SK-N-SH (cell line): ENCODE results near the gene WASF3. TPM values are rescaled to one million over a fixed set of nuclear protein-coding genes. Genes with fewer than 3 reads are reported as not detected.

ENCODE experiments used
- CHD2 ChIP-seq: fragments of 150-350 bp; IDR thresholded peaks from 2 replicates; pipeline ENCODE4 v1.6.1; 2018; ENCODE audit warnings: low read length; ENCODE audit not compliant: partially characterized antibody
- EP300 ChIP-seq, 2 experiments: IDR thresholded peaks; 2 replicates each; pipeline versions ENCODE4 v1.4.0 to v1.6.1; 2012; ENCODE audit warnings: borderline replicate concordance in 1 of 2, low read depth in 1 of 2, low read length in 1 of 2
- EZH2phosphoT487 ChIP-seq: fragments of 200-600 bp; sonication (generic); IDR thresholded peaks from 2 replicates; pipeline ENCODE4 v1.6.1; 2017; ENCODE audit warnings: low read depth, mixed run types, mild to moderate bottlenecking, antibody characterized with exemption, moderate library complexity, borderline replicate concordance
- FOSL2 ChIP-seq: IDR thresholded peaks from 2 replicates; pipeline ENCODE4 v1.4.0; 2012; ENCODE audit warnings: low read depth, mild to moderate bottlenecking, moderate library complexity, borderline replicate concordance
- FOXJ3 ChIP-seq: sonication (generic); formaldehyde crosslinking; IDR thresholded peaks from 2 replicates; pipeline ENCODE4 v1.5.1; 2020; ENCODE audit warnings: mild to moderate bottlenecking, missing genetic modification reagents
- FOXM1 ChIP-seq: IDR thresholded peaks from 2 replicates; pipeline ENCODE4 v1.4.0; 2012; ENCODE audit warnings: low read depth, mild to moderate bottlenecking
- MEF2A ChIP-seq: IDR thresholded peaks from 2 replicates; pipeline ENCODE4 v1.4.0; 2012; ENCODE audit warnings: low read depth, borderline replicate concordance
- MXI1 ChIP-seq: IDR thresholded peaks from 2 replicates; pipeline ENCODE4 v1.6.1; 2012; ENCODE audit warnings: mild to moderate bottlenecking, low read depth, low read length, improper control_type of control experiment
- NFIC ChIP-seq: IDR thresholded peaks from 2 replicates; pipeline ENCODE4 v1.4.0; 2012; ENCODE audit warnings: borderline replicate concordance
- RAD21 ChIP-seq: IDR thresholded peaks from 2 replicates; pipeline ENCODE4 v1.6.1; 2012; ENCODE audit warnings: mild to moderate bottlenecking, low read length
- RCOR1 ChIP-seq: fragments of 150-350 bp; IDR thresholded peaks from 2 replicates; pipeline ENCODE4 v1.6.1; 2017; ENCODE audit warnings: antibody characterized with exemption, low read length
- RFX5 ChIP-seq: IDR thresholded peaks from 2 replicates; pipeline ENCODE4 v1.6.1; 2012; ENCODE audit warnings: mild to moderate bottlenecking, improper control_type of control experiment, low read length
- RXRA ChIP-seq: IDR thresholded peaks from 2 replicates; pipeline ENCODE4 v1.4.0; 2012; ENCODE audit warnings: low read depth, mild to moderate bottlenecking, borderline replicate concordance
- SMC3 ChIP-seq: IDR thresholded peaks from 2 replicates; pipeline ENCODE4 v1.6.1; 2012; ENCODE audit warnings: low read depth, low read length, improper control_type of control experiment
- TAF1 ChIP-seq: IDR thresholded peaks from 2 replicates; pipeline ENCODE4 v1.6.1; 2012; ENCODE audit warnings: low read depth, mild to moderate bottlenecking, low read length, moderate library complexity, borderline replicate concordance
- TCF12 ChIP-seq: IDR thresholded peaks from 2 replicates; pipeline ENCODE4 v1.4.0; 2012
- TEAD4 ChIP-seq: IDR thresholded peaks from 2 replicates; pipeline ENCODE4 v1.4.0; 2012; ENCODE audit warnings: mild to moderate bottlenecking, borderline replicate concordance; ENCODE audit not compliant: insufficient read depth
- polyA plus RNA-seq, 3 experiments: library from polyadenylated mRNA; depleted of rRNA; stranded (reverse); fragments of >200 nt; gene quantifications; 2 replicates each; pipeline ENCODE4 v1.2.3, GENCODE V29; 2012
- TF ChIP-seq, protein P1 (sequence below): fragments of 200-600 bp; sonication (generic); IDR thresholded peaks from 2 replicates; pipeline ENCODE4 v1.6.1; 2017; ENCODE audit warnings: antibody characterized with exemption, mild to moderate bottlenecking, moderate library complexity
- TF ChIP-seq, protein P2 (sequence below): IDR thresholded peaks from 2 replicates; pipeline ENCODE4 v1.4.0; 2012; ENCODE audit warnings: low read depth, borderline replicate concordance
- TF ChIP-seq, protein P3 (sequence below): fragments of 150-350 bp; IDR thresholded peaks from 2 replicates; pipeline ENCODE4 v1.6.1; 2016; ENCODE audit warnings: mild to moderate bottlenecking, low read depth, low read length
- TF ChIP-seq, protein P4 (sequence below): fragments of 150-350 bp; IDR thresholded peaks from 2 replicates; pipeline ENCODE4 v1.6.1; 2017; ENCODE audit warnings: antibody characterized with exemption, low read length, low read depth, borderline replicate concordance
- TF ChIP-seq, protein P5 (sequence below): IDR thresholded peaks from 2 replicates; pipeline ENCODE4 v1.4.0; 2012; ENCODE audit warnings: low read depth, borderline replicate concordance

Gene WASF3
- polyA plus RNA-seq, 1 of the 3 experiments (the other 2 are of a cell fraction) = 10.4 TPM

DNA sequence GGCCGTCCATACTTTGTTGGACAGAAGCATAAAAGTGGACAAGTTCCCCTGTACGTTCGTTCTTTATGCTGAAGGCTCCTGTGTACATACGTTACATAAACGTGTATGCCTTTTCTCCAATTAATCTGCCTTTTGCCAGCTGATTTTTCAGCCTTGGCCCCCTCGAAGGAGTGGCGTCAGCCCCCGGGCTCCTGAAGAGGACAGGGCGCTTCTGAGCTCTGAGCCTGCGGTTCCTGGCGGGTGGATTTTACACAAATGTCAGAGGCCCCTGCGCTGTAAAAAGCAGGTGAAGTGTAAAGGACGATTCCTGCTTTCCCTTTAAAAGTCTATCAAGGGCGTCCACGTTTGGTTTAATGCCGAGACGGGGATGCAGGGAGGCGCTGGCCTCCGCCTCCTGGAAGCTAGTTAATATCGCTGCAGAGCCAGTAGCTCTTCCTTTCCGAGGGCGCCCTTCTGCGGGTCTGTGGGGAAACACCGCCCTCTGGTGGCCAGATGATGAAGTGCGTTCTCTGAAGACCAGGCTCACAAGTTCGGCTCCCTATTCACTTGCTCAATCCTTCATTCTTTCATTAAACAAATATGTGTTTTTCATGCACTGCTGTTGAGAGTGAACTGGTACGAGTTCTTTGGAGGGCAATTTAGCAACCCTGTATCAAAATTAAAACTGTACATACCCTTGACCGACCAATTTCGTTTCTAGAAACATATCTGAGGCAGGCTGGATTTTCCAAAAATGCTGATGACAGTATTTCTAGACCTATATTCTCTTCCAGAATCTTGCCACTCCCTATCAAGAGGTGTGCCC lies 141.1 kb downstream of the WASF3 start (continued):
- TF ChIP-seq EZH2phosphoT487 = no peak
- TF ChIP-seq RFX5 = no peak
- TF ChIP-seq, protein P1, sequence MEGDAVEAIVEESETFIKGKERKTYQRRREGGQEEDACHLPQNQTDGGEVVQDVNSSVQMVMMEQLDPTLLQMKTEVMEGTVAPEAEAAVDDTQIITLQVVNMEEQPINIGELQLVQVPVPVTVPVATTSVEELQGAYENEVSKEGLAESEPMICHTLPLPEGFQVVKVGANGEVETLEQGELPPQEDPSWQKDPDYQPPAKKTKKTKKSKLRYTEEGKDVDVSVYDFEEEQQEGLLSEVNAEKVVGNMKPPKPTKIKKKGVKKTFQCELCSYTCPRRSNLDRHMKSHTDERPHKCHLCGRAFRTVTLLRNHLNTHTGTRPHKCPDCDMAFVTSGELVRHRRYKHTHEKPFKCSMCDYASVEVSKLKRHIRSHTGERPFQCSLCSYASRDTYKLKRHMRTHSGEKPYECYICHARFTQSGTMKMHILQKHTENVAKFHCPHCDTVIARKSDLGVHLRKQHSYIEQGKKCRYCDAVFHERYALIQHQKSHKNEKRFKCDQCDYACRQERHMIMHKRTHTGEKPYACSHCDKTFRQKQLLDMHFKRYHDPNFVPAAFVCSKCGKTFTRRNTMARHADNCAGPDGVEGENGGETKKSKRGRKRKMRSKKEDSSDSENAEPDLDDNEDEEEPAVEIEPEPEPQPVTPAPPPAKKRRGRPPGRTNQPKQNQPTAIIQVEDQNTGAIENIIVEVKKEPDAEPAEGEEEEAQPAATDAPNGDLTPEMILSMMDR = peak; percentile 96
- TF ChIP-seq, protein P2, sequence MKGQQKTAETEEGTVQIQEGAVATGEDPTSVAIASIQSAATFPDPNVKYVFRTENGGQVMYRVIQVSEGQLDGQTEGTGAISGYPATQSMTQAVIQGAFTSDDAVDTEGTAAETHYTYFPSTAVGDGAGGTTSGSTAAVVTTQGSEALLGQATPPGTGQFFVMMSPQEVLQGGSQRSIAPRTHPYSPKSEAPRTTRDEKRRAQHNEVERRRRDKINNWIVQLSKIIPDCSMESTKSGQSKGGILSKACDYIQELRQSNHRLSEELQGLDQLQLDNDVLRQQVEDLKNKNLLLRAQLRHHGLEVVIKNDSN = no peak
- TF ChIP-seq EP300 (IDR thresholded peaks at IDR 0.05; ENCODE audit: borderline replicate concordance in 1 of 2, low read depth in 1 of 2, low read length in 1 of 2) = no peak
- peak; percentile 16 for TF ChIP-seq CHD2
- TF ChIP-seq MEF2A = no peak
- no peak for TF ChIP-seq FOXM1
- TF ChIP-seq RCOR1 = no peak
- TF ChIP-seq NFIC = no peak
- no peak for TF ChIP-seq TAF1
- no peak for TF ChIP-seq TEAD4
- TF ChIP-seq FOSL2 = no peak
- TF ChIP-seq, protein P3, sequence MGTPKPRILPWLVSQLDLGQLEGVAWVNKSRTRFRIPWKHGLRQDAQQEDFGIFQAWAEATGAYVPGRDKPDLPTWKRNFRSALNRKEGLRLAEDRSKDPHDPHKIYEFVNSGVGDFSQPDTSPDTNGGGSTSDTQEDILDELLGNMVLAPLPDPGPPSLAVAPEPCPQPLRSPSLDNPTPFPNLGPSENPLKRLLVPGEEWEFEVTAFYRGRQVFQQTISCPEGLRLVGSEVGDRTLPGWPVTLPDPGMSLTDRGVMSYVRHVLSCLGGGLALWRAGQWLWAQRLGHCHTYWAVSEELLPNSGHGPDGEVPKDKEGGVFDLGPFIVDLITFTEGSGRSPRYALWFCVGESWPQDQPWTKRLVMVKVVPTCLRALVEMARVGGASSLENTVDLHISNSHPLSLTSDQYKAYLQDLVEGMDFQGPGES = no peak
- no peak for TF ChIP-seq FOXJ3 (CRISPR knock-in tag)
- TF ChIP-seq MXI1 = no peak
- peak; percentile 97 for TF ChIP-seq SMC3
- TF ChIP-seq, protein P4, sequence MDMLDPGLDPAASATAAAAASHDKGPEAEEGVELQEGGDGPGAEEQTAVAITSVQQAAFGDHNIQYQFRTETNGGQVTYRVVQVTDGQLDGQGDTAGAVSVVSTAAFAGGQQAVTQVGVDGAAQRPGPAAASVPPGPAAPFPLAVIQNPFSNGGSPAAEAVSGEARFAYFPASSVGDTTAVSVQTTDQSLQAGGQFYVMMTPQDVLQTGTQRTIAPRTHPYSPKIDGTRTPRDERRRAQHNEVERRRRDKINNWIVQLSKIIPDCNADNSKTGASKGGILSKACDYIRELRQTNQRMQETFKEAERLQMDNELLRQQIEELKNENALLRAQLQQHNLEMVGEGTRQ = no peak
- TF ChIP-seq TCF12 = no peak
- TF ChIP-seq, protein P5, sequence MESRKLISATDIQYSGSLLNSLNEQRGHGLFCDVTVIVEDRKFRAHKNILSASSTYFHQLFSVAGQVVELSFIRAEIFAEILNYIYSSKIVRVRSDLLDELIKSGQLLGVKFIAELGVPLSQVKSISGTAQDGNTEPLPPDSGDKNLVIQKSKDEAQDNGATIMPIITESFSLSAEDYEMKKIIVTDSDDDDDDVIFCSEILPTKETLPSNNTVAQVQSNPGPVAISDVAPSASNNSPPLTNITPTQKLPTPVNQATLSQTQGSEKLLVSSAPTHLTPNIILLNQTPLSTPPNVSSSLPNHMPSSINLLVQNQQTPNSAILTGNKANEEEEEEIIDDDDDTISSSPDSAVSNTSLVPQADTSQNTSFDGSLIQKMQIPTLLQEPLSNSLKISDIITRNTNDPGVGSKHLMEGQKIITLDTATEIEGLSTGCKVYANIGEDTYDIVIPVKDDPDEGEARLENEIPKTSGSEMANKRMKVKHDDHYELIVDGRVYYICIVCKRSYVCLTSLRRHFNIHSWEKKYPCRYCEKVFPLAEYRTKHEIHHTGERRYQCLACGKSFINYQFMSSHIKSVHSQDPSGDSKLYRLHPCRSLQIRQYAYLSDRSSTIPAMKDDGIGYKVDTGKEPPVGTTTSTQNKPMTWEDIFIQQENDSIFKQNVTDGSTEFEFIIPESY = no peak
- no peak for TF ChIP-seq RXRA
- peak; percentile 100 for TF ChIP-seq RAD21
